HG02571 (cell line): ENCODE data around the gene MPZ.

Experiments used
- ATAC-seq: cut with Tn5 transposase; IDR thresholded peaks from one replicate; pipeline ENCODE4 v1.9.1; 2021; ENCODE audit warnings: mild to moderate bottlenecking, moderate library complexity; ENCODE audit not compliant: unreplicated experiment

The MPZ gene

GRCh38 chr1:161304927-161305866 lies 4.6 kb downstream of the MPZ start:
- ATAC-seq: no peak

GRCh38 chr1:161300478-161300877 lies 9.3 kb downstream of the MPZ start:
- no peak for ATAC-seq

- no peak for ATAC-seq
Measured at GRCh38 chr1:161299347-161299746, 10.4 kb downstream of the MPZ start.

DNA sequence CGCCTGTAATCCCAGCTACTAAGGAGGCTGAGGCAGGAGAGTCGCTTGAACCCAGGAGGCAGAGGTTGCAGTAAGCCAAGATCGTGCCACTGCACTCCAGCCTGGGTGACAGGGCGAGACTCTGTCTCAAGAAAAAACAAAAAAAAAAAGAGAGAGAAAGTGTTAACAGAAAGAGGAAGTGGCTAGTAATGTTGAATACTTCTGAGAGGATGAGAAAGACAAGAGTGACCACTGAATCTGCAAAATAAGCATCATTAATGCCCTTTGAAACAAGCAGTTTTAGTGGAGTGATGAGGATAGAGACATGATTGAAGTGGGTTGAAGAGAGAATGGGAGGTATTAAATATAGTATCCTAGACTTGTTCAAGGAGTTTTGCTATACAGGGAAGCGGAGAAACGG lies 11.7 kb downstream of the MPZ start:
- ATAC-seq: no peak

DNA sequence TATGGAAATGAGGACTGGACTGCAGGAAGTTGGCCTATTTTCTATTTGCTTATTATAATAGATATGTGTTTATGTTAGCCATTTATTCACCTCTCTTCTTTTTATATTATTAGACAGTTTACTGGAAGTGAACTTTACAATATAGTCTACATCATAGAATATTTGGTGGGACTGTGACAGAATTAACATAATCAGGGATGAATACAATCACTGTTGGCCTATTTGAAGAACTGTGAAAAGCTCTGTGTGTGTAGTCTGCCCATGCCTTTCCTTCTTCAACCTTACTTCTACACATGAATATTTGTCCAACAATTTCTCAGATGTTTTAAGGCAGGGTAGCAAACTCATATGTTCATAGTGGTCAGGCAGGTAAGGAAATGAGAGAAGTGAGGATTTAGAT lies 12.4 kb downstream of the MPZ start:
- no peak for ATAC-seq

DNA sequence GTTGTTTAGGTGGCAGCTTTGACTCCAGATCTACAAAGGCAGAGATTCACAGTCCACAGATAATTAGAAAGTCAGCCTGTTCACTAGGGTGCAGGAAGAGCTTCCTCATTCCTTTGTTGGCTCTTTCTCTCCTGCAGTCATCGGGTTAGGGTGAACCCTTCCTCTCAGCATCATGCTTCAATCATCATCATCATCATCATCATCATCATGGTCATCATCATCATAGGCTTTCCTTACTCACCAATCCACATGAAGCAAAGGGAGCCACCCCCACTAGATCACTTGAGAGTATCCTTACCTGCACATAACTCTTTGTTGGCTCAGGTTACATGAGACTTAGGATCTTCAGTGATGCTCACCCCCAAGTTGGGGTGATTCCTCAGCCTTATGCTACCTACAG lies 19.0 kb downstream of the MPZ start:
- ATAC-seq: no peak

- ATAC-seq: no peak
Measured at GRCh38 chr1:161287482-161288054, 22.2 kb downstream of the MPZ start.

- no peak for ATAC-seq
Measured at GRCh38 chr1:161285521-161285920, 24.2 kb downstream of the MPZ start.

DNA sequence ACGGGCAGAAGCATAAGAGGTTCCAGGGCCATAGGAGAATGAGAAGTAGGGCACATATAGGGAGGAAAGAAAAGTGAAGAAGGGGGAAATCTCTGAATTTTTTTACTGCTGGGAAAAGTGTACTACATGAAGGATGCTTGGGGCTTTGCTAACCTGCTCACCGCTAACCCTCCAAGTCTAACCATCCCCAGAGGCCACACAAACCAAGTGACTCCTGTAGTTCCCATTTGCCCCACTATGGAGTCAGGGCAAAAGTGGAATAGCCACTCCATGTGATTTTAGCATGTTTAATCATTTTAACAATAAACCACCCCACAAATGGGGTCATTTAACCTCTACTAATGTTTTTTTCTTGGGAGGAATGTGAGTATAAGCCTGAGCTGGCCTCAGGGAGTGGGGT lies 24.7 kb downstream of the MPZ start:
- no peak for ATAC-seq

DNA sequence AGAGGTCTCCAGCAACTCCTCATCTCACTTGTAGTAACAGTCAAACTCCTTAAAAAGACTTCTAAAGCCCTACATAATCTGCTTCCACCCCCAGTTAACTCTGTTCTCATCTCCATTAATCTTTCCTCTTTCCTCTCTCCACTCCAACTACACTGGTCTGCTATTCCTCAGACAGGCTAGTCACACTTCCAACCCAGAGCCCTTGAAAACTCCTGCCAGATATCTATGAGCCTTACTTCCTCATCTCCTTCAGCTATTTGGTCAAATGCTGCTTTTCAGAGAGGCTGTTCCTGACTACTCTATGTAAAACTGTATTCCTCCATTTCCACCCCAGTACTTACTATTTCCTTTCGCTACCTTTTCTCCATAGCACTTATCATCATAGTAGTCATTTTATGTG lies 26.8 kb downstream of the MPZ start:
- no peak for ATAC-seq

- ATAC-seq: no peak
Measured at GRCh38 chr1:161274874-161275273, 34.9 kb downstream of the MPZ start.

DNA sequence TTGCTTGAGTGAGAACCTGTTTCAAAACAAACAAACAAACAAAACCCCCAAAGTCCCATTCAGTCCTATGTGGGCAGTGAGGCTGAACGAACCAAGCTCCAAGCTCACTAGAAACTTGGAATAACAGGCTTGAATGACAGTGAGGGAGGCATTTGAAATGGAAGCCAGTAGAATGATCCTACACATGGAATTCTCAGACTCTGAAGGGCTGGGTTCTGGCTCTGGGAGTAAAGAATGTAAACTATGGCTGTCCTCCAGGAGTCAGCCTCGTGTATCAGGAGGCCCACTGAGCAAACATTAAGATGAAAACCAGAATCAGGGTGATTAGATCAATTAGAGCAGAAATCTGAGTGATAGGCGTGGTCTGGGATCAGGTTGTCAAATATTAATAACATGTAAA lies 36.4 kb downstream of the MPZ start:
- no peak for ATAC-seq

DNA sequence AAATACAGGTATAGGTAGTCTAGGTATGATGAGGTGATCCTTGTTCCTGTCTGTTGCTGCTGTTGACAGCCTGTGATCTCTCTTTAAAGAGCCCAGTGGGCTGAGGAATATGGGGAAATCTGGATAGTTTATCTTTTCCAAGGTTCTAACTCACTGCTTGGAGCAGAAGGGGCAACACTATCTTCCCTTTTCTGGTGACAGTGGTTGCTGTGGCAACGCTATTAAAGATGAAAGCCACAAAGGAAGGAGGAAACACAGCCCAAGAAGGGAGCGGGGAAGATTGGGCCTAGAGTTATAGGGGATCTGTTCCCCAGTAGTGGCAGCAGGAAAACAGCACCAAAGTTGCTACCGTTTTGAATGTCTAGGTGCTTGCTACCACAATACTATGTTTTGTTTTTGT lies 42.4 kb downstream of the MPZ start:
- ATAC-seq: no peak

- no peak for ATAC-seq
Measured at GRCh38 chr1:161266836-161267235, 42.9 kb downstream of the MPZ start.

- ATAC-seq: no peak
Measured at GRCh38 chr1:161266202-161266601, 43.6 kb downstream of the MPZ start.

GRCh38 chr1:161265305-161265704 lies 44.5 kb downstream of the MPZ start:
- no peak for ATAC-seq

GRCh38 chr1:161261261-161262235 lies 48.2 kb downstream of the MPZ start:
- no peak for ATAC-seq

- ATAC-seq: no peak
Measured at GRCh38 chr1:161260376-161261260, 49.1 kb downstream of the MPZ start.

DNA sequence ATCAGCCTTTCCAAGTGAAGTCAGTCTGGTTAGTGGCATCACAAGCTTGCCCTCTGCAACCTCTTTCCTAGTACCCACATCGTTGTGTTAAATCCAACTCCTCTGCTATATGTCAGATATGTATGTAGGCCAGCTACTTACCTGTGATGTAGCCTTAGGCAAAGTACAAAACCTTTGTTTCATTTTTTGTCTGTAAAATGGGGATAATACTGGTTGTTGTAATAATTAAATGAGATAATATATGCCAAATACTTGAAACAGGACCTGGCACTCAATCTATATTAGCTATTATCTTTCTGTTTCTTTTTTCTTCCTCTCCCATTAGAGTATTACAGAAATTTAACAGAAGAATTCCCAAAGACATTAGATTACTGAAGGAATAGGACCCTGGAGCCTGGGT lies 50.0 kb downstream of the MPZ start:
- no peak for ATAC-seq

DNA sequence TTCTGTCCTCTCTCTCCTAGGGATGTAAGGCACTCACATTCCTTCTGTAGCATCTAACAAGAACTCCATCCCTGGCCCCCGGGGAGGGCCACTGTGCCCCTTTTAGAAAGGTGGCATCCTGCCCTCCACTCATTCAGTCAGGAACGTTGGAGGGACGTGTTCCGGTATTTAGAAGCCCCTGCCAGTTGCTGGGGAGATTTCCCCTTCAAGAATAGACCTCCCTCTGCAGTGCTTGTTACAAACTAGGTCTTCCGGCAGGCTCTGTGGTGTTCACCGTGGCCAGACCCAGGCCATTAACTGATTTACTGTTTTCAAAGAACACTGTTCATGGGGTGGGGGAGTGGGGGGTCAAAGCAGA lies 50.4 kb downstream of the MPZ start:
- ATAC-seq: no peak
